Activated gamma-delta T cell (primary cell): ENCODE data around the gene BRINP2.

Source experiments
- DNase-seq: peaks from one replicate; lab custom pipeline; 2025; lab: John Stamatoyannopoulos, UW

BRINP2 gene

DNA sequence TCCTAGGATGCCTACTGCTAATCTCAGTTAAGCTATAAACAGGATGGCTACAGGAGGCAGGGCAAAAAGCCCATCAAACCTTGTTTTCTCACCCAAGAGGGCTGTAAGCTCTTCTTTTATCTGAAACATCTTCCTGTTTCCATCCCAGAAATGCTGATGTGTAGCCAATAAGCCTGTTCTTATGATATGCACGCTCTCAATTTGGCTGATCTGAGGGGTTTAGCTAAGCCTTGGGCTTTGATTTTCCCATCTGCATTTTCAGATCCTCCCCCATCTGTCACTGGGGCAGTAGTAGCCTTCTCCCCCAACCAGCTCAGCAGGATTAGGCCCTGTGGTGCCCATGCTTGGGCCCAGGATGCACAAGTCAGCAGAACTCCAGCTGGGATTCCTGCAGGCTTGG lies 105.0 kb downstream of the BRINP2 start:
- DNase-seq = no peak

- DNase-seq = no peak
Measured at GRCh38 chr1:177278626-177279390, 108.0 kb downstream of the BRINP2 start.

GRCh38 chr1:177281901-177282300 lies 111.1 kb downstream of the BRINP2 start:
- no peak for DNase-seq

- DNase-seq = no peak
Measured at GRCh38 chr1:177282976-177283375, 112.2 kb downstream of the BRINP2 start.

- no peak for DNase-seq
Measured at GRCh38 chr1:177283380-177283779, 112.6 kb downstream of the BRINP2 start.

GRCh38 chr1:177286396-177286795 lies 115.6 kb downstream of the BRINP2 start:
- no peak for DNase-seq

DNA sequence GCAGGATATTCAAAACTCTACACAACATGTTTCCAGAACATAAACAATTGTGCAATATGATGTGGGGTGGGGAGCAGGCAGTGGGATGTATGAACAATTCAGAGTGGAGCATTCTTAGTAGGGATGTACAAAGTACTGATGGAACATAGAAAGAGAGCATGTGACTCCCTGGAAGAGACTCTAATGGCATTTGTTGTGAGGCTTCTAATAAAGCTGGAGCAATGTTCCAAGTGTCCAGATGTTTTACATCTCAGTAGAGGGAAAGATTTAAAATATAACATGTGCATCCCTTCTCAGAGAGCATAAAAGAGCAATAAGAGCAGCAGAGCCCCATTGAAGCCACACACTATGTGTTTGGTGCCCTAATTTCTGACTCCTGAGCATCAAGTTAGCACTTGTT lies 116.5 kb downstream of the BRINP2 start:
- DNase-seq = no peak

GRCh38 chr1:177287994-177288393 lies 117.2 kb downstream of the BRINP2 start:
- DNase-seq = no peak

GRCh38 chr1:177289532-177289931 lies 118.8 kb downstream of the BRINP2 start:
- no peak for DNase-seq

DNA sequence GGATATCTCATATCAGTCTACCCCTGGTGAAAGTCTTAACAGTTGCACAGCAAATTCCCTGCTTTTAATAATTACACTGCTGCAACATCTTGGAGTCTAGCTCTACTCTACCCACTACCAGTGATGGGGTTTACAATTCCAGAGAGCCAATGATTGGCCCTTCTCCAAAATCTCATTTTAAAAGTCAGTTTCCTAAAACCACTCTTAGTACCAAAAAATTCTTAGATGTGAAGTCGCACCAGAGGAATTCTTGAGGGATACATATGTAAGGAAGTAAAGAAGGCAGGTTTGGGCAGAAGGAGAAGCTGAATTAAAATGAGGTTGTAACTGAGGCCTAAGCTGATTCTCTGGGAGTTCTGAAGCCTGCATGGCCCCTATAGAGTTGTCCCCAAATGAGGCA lies 129.7 kb downstream of the BRINP2 start:
- no peak for DNase-seq

GRCh38 chr1:177301425-177302124 lies 130.8 kb downstream of the BRINP2 start:
- no peak for DNase-seq

GRCh38 chr1:177302357-177303044 lies 131.7 kb downstream of the BRINP2 start:
- no peak for DNase-seq

GRCh38 chr1:177305040-177306018 lies 134.6 kb downstream of the BRINP2 start:
- DNase-seq = no peak

GRCh38 chr1:177306019-177306415 lies 135.3 kb downstream of the BRINP2 start:
- DNase-seq = no peak

GRCh38 chr1:177306981-177307380 lies 136.2 kb downstream of the BRINP2 start:
- no peak for DNase-seq

DNA sequence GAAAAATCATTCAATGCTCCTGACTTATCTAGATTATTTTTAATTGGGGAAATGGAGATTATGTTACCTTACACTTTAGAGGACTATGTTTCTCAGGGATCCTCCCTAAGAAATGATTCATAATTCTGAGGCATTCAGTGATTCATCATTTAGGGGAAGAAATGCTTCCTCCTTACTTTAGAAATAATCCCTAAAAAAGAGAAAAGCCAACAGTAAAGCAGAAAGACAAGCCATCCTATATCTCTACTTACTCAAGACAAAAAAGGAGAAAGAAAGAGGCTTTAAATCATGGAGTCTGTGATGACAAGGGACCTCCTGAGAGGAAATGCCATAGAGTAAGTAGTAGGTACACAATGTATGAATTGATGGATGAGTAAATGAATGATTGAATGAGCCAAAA lies 137.0 kb downstream of the BRINP2 start:
- DNase-seq = no peak

DNA sequence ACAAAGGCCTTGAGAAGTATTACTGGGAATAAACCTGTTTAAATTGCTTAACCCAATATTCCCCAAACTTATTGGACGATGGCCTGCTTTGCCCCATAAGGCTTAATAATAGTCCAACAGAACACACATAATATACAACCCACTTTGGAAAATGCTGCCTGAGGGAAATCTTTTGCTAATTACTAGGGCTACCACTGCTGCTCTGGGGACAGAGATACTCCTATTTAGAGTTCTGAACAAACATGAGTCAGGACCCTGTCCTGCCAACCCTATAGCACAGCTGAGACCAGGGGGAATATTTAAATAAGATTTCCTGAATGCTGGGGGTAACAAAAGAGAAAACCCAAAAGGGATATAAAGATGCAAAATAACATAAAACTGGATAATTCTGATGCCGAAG lies 139.1 kb downstream of the BRINP2 start:
- no peak for DNase-seq

DNA sequence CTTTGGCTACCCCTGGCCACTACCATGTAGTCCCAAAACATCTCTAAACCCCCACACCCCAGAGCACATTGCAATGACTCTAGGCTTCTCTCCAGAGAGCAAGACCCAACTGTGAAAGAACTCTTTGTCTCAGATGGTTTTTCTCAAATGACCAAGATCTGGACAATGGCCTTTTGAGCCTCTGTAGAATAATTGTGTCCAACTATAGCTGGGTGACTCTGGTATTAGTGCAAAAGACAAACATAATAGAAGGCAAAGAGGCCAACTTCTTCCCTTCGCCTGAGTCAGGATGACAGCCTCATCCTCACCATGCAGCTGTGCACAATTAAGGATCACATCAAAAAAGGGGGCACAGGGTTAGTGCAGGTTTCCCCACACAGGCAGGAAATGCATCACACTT lies 139.6 kb downstream of the BRINP2 start:
- DNase-seq = no peak

- DNase-seq = no peak
Measured at GRCh38 chr1:177311111-177311510, 140.4 kb downstream of the BRINP2 start.

GRCh38 chr1:177311586-177311985 lies 140.8 kb downstream of the BRINP2 start:
- no peak for DNase-seq

- no peak for DNase-seq
Measured at GRCh38 chr1:177315261-177315660, 144.5 kb downstream of the BRINP2 start.

DNA sequence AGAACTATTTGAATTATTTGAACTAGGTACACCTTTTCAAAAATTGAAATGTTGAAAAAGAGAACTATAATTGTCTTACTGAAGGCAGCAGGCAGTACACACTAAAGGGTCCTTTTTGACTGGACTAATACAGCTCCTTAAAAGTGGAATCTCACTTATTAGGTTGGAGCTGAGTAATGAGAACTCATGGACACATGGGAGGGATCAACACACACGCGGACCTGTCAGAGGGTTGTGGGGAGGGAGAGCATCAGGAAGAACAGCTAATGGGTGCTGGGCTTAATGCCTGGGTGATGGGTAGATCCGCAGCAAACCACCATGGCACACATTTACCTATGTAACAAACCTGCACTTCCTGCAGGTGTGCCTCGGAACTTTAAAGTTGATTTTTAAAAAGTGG lies 145.0 kb downstream of the BRINP2 start:
- no peak for DNase-seq
